OCI-M1 (cell line): ENCODE measurements around the gene SLCO3A1.

ENCODE experiments used
- DNase-seq: peaks from one replicate; lab custom pipeline; 2025; lab: John Stamatoyannopoulos, UW

The SLCO3A1 gene

GRCh38 chr15:92003515-92004067 is 150.1 kb downstream of the SLCO3A1 start:
- no peak for DNase-seq

DNA sequence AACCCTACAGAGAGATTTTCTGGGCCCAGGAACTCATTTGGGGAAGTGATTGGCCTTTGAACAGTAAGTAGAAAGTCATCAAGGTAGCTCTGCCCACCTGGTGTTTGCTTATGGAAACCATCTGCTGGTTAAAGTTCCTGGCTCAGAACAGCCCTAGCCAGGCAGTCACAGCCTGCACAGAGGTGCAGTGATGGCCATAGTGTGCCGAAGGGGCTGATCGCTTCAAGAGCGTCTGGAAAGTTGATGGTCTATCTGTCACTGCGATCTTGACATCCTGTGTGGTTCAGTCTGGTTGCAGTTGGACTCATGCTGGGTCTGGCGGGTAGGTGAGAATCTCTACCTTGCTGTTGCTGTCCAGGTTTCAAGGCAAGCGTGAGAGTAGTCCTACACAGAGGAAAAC is 151.6 kb downstream of the SLCO3A1 start:
- DNase-seq = no peak

- DNase-seq = no peak
These were observed 152.9 kb downstream of the SLCO3A1 start for GRCh38 chr15:92006186-92007028.

DNA sequence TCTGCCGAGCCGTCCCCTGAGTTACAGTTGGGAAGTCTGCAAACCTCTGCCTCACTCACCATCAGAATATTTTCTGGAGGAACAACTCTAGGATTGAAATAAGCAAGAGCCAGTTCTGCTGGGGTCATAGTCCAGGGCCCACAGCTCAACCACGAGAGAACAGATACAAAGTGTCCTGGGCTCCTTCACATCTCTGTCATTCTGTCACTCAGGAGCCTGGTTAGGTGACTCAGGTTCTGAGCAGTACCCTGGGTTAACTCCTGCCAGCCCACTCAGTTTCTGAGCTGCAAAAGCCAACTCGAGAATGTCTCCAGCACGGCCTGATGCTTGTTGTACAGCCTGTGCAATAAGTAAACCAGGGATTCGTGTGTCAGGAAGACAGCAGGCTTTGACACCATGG is 155.7 kb downstream of the SLCO3A1 start:
- no peak for DNase-seq

DNA sequence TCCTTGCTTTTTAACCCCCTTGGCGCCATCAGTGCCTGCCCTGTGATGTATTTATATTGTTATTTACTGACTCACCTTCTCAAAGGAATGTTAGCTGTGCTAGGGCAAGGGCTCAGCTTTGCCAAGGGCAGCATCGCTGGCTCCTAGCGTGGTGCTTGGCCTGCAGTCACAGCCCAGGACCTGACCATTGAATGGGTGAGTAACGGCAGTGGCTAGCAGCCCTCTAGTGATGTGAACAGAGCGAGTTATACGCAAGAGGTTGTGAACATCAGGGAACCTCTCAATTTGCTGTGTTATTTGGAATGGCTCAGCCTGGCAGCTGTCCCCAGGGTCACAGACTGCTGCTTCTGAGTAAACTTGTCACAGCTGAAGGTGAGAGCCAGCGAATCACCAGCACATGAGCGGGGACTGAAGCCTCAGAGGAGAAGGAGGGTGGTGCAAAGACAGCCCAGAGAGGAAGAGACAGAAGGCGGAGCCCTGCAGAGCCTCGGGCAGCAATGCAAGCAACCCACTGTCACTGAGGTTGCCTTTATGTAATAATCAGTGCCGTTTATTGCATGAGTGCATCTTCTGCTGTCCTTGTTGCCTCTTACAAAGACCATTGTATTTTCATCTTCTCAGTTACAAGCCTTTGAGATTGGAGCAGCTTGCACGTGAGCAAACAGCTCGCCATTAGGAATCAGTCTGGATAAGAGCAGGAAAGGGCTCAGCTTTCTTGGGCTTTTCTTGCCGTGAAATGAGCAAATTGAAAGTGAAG is 158.3 kb downstream of the SLCO3A1 start:
- no peak for DNase-seq

GRCh38 chr15:92012368-92012629 is 158.8 kb downstream of the SLCO3A1 start:
- no peak for DNase-seq

DNA sequence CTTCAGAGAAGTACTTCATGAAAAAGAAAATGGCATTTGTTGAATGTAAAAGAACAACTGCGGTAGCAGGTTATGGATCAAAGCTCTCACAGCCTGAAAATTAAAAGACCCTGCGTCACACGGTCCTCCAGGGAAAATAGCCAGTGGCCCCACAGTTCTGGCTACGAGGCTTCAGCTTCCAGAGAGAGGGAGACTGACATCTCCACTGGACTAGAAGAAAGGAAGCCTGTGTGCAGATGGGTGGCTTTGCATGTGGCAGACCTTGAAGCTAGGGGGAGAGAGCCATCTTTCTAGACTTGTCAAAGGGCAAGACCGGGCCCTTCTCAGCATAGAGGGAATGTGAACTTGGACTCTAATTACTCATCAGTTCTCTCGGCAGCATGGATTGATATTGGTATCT is 159.4 kb downstream of the SLCO3A1 start:
- no peak for DNase-seq

DNA sequence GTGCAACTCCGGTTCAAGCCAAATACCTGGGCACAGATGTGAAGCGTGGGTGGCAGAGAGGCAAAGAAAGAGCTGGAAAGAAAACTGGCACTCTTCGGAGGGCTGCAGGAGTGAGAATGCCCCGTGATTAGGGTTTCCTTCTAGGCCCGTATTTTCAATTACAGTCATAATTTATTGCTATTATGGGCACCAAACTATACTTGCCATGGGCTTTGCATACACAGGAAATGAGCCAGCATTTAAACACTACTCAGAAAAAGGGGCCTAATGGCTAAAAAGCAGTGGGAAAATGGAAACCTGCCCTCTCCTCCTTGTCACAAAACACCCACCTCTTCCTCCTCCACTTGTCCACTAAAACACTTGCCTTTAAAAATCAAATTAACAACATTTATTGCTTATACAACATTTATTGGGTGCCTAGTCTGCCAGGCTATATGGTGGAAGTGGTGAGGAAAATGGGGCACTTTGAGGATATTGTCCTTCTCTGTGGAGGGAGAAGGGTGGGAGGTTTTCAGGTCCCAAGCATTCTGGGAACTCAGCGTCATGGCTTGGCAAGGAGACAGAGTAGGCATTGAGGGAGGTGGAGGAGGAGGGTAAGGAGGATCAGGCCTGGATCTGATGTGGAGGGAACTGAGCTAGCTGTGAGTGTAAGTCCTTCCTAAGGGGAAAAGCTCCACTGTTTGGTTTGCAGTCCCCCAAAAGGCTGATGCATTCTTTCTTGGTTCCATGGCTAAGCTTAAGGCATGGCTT is 160.9 kb downstream of the SLCO3A1 start:
- no peak for DNase-seq

- DNase-seq = no peak
These were observed 164.5 kb downstream of the SLCO3A1 start for GRCh38 chr15:92017882-92018534.

DNA sequence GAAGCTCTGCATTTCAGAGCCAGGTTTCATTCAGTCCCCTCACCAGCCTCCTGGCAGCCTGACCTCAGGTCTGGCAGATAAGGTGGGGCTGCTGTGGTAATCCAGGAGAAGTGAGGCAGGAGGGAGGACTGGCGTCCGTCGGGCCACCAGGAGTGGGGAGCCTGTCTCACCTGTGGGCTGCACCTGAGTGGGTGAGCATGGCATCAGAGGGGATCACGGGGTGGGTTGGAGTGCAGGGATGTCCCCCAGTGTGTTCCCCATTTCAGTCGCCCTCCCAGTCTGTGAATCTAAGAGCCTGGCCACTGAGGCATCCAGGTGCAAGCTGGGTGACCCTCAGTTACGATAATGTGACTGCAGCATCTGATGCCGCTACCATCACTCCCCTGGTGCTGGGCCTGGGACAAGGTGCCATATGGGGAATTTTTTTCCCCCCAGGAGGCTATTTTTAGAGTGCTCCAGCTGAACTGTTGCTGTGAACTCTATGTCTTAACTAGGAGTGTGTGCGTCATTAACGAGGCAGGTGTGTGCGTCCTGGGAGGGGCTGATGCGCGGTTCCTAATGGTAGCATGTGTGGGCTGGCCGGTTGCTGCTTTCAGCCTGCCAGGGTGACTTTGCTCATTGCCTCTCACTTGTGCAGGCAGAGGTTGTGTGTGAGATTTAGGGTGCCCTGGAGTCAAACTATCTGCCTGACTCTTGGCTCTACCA is 165.2 kb downstream of the SLCO3A1 start:
- no peak for DNase-seq

DNA sequence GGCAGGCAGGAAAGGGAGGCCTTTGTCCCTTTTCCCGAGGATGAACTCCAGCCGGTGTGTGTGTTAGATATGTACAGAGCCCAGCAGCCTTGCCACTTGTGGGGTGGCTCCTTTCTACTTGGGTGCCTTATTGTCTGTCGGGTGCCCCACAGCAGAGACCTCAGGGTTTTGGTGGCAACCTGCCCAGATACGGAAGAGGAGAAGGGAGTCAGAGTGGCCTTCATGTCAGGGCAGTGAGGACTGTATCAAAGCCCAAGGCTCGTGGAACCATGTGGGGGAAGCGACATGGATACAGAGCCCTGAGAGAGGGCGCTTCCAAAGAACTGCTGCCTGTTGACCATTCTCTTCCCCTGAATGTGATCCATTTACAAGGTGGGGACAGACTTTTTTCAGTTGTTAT is 166.2 kb downstream of the SLCO3A1 start:
- DNase-seq = no peak

GRCh38 chr15:92020207-92020606 is 166.7 kb downstream of the SLCO3A1 start:
- DNase-seq = no peak

DNA sequence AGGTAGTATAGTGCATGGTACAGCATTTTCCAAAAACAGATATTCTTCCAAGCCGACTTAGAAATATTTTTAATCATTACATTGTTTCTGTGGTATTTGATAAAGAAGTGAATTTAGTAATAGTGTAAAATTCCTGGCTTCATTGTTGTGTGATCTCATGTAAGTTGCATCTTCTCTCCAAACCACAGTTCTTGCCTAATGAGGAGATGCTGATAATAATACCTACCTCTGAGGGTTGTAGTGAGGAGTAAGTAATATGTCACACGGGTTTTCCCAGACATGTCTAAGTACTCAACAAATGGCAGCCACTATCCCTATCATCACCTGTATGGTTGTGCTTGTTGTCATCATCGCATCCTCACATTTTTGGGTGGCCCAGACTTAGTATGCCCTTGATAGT is 167.3 kb downstream of the SLCO3A1 start:
- no peak for DNase-seq

GRCh38 chr15:92021792-92022191 is 168.3 kb downstream of the SLCO3A1 start:
- no peak for DNase-seq

DNA sequence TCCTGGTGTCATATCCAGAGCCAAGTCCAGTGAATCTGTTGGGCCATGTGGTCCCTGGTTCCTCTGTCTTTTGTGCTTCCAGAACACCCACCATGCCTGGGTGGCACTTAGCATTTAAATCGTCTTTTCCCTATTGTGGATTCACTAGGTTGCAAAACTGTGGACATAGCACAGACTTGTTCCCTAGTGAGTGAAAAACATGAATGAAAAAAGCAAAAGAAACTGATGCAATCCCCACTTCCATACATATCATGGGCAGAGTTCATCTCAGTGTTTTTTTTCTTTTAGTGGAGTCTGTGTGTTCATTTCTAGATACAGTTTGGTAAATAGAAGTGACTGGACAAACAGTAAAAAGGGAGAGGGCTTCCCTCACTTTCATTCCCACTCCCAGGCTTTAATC is 170.5 kb downstream of the SLCO3A1 start:
- DNase-seq = no peak

GRCh38 chr15:92025706-92026270 is 172.3 kb downstream of the SLCO3A1 start:
- DNase-seq = no peak

GRCh38 chr15:92028389-92028724 is 174.8 kb downstream of the SLCO3A1 start:
- no peak for DNase-seq

GRCh38 chr15:92029767-92030166 is 176.3 kb downstream of the SLCO3A1 start:
- DNase-seq = no peak

DNA sequence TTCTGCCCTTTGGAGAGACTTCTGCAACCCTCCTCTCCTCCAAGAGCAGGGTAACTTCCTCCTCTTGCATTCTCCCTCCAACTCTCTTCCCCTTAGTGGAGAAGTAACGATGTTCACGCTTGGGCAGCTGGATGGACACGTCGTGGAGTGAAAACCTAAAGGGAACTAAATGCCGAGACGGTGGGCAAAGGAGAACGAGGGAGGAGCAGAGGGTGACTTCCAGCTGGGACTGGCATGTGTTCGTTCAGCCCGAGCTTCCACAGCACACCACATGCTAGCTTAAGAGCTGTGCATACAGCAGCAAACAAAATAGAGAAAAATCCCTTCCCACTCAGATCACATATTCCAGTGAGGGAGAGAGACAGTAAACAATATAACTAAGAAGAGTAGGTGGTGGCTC is 179.8 kb downstream of the SLCO3A1 start:
- no peak for DNase-seq

DNA sequence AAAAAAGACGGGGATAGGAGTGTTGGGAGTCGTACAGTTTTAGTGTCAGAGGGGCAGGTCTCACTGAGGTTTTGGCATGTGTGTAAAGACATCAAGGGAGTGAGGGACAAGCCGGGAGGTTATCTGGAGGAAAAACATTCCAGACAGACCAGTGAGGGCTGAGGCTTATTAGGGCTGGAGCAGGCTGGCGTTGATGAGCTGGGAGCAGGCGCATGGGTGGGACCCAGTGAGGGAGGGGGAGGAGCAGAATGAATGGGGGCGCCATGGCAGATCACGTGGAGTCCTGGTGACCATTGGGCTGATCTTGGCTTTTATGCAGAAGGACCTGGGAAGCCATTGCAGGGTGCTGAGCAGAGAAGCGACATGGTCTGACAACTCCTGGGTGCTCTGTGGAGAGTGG is 180.2 kb downstream of the SLCO3A1 start:
- DNase-seq = no peak

DNA sequence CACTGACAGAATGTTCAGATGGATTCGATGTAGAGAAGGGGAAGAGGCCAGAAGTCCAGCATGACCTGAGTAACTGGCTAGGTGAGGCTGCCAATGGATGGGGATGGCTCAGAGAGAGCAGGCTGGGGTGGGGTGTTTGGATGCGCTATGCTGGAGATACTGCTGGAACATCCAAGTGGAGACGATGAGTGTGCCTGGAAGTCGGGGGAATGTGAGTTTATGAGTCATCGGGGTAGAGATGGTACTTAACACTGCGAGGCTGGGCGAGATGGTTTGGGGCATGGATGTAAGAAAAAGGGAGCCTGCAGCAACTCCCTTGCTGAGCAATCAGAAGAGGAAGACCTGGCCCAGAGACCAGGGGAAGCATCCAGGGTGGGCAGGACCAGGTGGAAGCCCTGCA is 180.7 kb downstream of the SLCO3A1 start:
- DNase-seq = no peak
